ENCODE results near the gene ANKRD11.
"Not testable (repeated sequence)": the region's sequence is repeated elsewhere in the genome, so short reads cannot be mapped to it uniquely, and the experiment has no call there.

Gene ANKRD11

DNA sequence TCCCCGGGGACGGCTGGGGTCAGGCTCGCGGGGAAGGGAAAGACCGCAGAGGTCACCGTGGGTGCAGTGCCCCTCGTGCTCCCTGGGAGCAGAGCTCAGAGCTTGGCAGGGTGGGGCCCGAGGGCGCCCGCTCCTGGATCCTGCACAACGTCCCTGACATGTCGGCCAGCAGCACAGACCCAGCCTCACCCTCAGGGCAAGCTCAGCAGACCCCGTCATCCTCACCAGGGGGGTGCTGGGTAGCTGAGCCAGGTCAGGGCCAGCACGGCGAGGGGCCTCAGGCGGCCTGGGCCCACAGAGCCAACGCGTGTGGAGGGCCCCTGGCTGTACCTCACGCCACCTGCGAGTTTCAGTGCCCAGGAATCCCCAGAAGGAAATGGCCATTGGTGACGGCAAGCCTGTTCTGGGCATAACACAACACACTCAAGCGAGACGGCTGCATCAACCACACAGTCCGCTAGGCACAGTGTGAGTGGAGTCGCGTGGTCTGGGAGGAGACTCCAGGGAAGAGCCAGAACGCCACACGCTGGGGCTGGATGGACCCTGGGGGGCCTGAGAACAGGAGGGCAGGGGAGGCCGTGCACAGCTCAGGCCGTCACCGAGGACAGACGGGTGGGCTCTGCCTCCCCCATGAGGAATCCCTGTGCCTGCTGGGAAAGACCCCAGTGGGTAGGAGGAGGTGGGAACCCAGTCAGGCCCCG, 212.6 kb downstream of the ANKRD11 start:
- ATAC-seq = no peak

DNA sequence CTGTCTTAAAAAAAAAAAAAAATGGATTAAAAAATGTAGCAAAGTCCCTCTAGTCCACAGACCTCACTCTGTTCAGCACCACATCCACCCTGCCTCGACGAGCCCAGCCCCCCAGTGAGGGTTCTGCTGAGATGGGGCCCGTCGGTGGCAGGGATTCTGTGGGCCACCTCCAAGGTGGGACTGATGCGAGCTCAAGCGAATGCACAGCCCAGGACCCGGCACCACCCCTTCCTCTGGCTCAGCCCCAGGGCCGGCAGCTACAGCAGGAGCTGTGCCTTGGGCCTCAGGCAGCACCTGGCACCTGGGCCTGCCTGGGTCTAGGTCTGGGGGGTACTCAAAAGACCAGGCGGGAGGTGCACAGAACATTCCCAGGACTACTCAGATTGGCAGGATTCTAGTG, 213.3 kb downstream of the ANKRD11 start:
- ATAC-seq = no peak

DNA sequence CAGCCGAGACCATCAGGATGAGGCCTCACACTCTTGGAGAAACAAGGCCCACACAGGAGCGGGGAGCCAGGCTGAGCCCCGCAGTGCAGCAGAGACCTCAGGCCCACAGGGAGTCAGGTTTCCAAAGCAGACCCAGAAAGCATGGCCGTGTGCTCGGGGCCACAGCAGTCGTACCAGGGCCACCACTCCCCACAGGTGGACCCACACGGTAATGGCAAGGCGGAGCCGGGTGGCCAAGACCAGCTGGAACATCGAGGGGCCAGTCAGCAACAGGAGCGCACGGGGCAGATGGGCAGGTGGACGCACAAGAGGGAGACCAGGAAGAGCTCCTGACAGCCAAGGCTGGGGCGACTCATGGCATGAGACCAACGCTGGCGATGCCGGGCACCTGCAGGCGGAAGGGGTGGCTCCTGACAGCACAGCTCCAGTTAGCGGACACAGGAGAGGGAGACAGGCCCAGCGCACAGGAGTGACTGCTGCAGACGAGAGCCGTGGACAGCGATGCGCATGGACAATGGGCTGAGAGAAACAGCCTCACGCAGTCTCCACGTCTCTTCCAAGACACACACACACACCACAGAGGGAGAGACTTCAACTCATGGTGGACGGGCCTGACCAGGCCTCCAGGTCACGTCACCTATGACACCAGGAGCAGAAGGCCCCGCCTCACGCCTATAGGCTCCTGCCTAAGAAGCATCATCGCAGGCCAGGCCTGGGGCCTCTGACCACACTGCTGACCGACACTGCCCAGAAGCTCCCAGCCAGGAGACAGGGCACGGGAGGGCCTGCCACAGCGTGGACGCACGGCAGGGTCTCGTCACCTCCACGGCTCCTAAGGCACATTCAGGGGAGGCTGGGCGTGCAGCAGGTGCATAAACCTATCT, 214.3 kb downstream of the ANKRD11 start:
- no peak for ATAC-seq

DNA sequence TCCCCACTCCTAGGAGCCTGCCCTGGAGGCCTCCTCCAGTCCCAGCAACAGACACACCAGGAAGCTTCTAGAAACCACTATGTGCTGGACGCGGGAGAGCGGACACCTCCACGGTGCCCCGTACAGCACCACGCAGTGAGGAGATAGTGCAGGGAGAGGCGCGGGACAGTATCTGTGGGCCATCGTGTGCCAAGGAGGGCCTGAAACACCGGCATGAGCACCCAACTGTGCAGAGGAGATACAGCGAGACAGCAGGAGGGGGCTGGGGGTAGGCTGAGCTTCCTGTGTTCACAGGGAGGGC, 215.1 kb downstream of the ANKRD11 start:
- no peak for ATAC-seq

DNA sequence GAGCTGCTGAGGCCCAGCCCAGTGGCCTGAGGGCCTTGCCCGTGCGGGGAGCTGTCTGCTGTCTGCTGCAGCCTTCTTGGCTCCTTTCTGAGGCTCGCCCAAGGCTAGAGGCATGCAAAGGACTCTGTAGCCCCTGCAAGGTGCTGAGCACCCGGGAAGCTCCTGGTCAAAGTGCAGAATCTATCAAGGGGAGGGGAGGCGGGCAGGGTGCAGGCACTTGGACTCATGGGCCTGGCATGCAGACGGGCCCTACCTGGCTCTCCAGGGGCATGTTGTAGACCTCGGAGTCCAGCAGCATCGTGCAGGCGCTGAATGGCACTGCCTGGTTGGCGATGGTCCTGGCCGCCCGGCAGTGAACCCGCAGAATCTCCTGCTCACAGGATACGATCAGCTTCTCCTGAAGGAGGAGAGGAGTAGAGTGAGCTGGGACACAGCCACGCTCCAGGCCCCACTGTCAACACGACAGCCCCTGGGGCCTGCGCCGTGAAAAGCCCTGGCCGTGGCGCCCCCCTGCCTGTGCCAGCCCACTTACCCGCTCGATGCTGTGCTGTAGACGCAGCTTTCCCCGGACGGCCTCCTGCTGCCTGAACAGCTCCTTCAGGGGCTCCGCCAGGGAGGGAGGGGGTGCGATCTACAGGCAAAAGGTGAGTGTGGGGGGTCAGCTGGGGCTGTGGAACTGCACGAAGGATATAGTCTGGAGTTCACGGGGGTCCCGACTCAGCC, 215.6 kb downstream of the ANKRD11 start:
- ATAC-seq = no peak

DNA sequence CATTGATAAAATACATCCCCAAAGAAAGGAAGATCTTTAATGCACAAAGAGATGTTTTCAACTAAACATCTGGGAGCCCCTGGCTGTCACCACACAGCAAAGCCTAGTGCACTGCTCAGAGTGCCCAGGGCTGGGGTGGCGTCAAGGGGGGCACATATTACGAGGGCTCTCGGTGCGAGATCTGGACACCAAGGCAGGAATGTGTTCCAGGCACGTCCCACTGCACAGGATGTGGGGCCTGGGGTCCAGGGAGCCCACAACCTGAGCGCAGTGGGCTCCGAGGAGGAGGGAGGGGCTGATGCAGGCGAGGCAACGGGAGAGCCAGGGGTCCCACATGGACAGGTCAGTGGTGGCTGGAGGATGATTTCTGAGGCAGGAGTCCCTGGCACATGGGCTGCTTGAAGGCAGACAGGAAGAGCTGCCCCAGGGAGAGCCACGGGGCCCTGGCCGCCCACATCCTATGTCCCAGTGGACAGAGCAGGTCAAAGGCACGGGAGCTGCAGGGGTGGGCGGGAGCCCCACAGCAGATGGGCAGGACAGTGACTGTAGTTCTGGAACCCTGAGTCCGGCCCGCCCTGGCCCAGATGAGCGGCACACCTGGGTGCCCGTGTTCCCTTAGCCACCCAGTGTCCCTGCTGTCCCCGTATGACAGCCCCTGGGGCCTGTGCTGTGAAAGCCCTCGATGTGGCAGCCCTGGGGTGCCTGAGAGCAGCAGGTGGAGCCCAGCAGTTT, 216.5 kb downstream of the ANKRD11 start:
- ATAC-seq = no peak

DNA sequence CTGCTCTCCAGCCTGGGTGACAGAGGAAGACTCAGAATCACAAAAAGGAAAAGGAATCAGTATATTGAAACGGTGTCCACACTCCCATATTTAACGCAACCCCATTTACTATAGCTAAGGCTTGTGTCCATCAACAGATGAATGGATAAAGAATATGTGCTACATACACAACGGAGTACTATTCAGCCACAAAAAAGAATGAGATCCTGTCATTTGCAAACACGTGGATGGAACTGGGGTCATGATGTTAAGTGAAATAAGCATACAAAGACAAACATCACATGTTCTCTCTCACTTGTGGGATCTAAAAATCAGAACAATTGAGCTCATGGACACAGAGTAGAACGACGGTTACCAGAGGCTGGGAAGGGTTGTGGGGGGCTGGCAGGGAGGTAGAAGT, 217.7 kb downstream of the ANKRD11 start:
- no peak for ATAC-seq

DNA sequence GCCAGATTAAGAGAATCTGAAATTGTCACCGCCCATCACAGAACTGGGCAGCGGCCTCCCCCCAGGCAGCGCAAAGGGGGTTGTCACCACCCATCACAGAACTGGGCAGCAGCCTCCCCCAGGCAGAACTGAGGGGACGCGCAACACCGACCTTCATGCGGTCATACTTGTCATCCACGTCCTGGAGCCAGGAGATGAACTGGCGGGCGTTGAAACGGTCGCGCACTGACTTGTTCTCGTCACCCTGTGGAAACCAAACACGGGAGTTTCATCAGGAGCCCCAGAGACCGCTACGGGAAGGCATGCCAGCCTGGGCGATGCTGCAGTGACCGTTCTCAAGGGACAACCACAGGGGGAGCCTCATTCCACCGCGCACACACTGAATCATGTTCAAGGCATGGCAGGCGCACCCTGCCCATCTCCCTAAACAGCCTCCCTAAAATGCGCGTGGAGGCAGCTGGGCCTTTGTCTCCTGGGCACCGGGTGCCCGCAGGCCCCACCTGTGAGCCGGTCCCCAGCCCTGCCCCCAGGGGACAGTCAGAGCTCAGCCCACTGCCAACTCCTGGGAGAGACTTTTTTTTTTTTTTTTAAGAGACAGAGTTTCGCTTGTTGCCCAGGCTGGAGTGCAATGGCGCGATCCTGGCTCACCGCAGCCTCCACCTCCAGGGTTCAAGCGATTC, 219.6 kb downstream of the ANKRD11 start:
- no peak for ATAC-seq

DNA sequence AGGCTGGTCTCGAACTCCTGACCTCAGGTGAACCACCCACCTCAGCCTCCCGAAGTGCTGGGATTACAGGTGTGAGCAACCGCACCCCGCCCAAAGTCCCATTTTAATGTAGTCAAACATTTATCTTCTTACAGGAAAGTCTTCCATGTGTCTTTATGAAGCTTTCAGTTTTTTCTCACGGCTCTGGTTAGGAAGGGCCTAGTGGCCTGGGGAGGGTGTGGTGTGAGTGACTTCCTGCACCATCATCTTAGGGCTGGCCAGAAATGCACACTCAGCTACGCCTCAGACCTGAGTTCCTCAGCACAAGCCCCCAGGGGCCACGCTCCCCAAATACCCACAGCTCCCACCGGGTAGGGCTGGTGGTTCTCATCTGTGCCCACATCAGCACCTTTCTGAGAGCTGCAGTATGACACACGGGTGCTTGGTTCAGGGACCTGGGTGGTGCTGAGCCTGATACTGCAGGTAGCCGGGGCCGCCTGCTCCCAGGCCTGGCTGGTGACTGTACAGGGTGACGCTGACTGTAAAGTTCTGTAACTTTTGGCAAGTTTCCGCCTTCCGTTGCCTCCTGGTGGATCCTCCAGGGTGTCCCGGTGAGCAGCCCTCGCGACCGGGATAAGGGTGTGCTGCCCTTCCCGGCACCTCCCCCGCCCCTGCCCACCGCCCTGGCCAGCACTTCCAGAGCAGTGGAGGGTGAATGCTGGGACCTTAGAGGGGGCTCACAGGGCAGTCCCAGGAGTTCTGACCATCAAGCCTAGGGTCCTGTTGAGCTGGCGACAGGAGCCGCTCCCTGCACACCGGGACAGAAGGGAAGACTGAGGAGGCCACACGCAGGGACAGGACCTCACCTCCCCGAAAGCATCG, 220.3 kb downstream of the ANKRD11 start:
- no peak for ATAC-seq

DNA sequence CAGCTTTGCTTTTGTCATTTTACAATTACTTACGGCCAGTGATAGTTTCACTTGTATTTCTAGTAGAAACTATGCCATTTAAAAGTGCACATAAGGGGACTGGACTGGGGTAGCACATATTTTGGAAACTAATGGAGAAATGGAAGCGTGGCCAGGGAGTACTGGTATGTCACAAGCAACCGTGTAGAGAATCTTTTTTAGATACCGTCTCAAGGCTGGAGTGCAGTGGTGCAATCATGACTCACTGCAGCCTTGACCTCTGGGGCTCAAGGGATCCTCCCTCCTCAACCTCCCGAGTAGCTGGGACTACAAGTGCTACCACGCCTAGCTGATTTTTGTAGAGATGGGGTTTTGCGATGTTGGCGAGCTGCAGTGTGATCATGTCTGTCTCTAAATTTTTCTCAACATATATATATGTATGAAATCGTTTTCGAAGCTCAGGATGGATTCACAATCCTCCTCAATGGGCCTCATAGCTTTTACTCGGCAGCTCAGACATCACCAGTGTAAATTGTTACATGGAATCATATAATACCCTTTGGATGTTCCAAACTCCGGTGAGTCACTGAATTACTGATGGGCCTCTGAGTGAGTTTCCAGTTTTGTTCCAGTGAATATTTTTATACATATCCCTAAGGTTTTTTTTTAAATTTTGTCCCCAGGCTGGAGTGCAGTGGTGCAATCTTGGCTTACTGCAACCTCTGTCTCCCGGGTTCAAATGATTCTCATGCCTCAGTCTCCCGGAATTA, 221.2 kb downstream of the ANKRD11 start:
- ATAC-seq = no peak

DNA sequence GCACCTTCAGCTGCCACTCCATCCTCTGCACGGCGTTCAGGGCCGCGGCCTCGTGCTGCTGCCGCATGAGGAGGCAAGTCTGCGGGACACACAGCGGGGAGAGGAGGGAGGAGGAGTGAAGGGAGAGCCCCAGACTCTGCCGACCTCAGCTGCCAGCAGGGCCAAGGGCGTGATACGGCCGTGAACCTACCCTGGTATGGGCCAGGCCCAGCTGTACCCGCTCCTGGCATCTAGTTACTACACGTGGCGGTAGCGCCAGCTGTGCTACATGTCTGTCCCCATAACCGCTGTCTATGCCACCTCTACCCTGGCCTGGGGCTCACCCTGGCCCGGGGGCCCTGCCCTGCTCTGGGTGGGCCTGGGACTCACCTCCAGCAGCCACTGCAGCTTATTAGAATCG, 221.8 kb downstream of the ANKRD11 start:
- no peak for ATAC-seq

DNA sequence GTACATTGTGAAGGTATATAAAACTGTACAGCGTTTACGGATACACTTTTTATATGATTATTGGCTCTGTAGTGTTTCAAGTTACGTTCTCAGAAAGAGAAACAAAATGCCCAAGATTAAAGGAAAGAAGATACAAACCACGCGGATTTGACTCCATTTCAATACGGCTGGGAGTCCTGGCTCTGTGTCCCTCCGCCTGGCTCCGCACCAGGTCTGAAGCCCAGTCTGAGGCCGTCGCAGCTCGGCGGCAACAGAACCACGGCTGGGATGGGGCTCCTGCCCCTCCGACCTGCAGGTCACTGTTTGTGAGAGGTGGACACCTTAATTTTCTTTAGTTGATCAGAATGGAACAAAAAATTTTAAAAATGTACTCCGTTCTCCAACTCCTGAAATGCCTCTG, 222.6 kb downstream of the ANKRD11 start:
- not testable (repeated sequence) for ATAC-seq

DNA sequence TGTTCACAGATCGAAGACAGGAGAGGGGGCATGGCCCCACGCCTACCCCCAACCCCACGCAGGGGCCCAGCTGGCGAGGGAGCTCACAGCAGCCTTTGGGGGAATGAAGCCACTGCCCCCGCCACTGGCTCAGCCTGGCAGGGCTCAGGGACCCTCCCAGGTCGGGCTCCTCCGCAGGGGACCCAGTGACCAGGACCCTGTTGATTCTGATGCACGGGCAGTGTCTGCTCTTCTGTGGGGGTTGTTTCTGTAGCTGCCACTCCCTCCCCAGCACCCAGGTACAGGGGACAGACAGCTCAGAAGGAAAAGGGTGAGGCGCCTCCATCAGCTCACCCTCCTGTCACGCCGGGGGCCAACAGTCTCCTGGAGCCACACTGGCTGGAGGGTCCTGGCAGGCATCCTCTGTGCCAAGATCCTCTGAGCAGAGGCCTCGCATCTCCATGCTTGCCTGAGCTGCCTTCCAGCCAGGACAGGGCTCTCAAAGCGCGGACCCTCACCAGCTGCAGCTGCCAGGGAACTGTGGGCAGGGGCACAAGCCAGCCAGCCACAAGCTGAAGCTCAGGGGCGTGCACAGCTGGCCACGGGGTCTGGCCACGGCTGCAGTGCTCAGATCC, 223.7 kb downstream of the ANKRD11 start:
- no peak for ATAC-seq

DNA sequence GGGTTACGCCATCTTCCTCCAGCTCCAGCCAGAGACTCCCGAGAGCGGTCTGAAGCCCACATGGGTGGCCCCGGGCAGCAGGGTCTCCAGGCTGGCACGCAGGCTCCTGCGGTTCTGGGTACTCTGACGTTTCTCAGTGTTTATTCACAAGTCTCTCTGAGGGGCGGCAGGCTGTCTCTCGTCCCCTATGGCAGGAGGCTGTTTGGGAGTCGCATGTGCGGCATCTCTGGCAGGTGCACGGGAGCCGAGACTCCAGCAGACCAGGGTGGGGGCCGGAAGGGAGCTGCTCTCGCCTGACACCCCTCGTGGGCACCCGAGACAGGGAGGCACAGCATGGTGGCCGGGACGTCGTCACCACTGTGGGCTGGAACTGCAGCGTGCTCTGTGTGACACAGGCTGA, 224.7 kb downstream of the ANKRD11 start:
- no peak for ATAC-seq

DNA sequence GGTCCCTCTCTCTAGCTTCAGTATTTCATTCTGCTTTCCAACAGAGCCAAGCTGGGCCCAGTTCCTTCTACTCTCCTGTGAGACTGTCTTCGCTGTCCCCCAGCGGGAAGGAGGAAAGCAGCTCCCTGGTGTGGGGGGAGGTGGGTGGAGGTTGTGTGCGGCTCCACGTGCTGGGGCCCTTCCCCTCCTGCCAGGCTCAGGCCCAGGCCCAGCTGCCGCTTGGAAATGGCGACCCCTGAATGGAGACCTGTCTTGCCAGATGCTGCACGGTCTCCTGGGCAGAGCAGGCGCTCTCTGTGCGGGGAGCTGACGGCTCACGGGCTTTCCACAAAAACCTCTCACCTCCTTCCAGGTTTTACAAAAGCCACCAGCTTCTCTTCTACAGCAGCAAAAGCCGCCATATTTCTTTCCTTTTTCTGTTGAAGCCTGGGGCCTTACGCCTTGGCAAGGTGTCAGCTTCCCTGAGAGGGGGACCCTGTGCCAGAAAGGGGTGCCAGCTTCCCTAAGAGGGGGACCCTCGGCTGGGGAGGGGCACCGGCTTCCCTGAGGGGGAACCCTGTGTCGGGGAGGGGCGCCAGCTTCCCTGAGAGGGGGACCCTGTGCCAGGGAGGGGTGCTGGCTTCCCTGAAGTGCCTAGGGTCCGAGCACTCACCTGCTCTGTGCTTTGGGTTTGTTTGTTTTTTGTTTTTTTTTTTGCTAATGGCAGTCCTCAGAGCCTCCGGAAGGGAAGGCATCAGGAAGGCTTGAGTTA, 225.4 kb downstream of the ANKRD11 start:
- no peak for ATAC-seq

DNA sequence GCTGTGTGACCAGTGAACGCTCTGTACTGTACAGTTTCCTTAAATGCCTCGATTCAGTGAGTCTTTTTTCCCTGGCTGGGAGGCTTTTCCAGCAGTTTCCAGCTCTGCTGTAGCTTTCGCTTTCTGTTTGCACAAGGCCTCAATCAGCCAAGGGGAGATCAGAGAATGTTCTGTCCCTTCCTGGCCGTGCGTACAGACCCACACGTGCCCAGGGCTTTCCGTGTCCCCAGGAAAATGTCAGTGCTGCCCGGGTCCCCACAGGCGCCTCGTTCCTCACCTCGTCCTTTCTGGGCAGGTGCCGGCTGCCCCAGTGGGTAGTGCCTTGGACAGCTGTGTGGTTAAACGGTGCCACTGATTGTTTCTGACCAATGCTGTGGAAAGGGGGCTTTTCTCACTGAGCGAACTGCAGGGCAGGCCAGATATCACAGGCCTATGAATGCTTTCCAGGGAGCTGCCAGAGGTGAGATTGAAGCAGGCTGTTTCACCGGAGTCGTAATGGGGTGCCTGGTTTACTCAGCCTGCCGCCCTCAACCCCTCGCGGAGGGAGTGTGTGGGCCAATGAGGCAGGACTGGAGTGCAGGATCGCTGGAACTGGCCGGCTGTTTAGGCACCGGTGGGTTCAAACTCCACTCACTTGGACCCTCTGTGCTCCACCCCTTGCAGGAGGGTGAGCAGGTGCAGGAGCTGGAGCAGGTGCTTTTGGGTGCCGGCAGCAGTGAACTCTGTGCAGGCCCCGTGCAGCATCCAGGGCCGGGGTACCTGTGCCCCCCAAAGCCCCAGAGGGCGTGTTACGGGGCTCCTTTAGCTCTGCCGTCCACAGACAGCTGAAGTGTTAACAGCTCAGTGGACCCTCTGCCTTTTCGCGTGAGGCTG, 228.4 kb downstream of the ANKRD11 start:
- no peak for ATAC-seq

DNA sequence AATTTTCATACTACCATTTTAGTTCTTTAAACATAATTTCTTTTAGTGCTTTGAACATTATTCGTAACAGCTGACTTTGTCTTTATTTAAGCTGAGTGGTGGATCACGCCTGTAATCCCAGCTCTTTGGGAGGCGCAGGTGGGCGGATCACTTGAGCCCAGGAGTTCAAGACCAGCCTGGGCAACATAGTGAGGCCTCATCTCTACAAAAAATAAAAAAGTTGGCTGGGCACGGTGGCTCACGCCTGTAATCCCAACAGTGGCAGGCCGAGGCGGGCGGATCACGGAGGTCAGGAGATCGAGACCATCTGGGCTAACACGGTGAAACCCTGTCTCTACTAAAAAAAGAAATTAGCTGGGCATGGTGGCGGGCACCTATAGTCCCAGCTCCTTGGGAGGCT, 230.5 kb downstream of the ANKRD11 start:
- ATAC-seq = not testable (repeated sequence)

DNA sequence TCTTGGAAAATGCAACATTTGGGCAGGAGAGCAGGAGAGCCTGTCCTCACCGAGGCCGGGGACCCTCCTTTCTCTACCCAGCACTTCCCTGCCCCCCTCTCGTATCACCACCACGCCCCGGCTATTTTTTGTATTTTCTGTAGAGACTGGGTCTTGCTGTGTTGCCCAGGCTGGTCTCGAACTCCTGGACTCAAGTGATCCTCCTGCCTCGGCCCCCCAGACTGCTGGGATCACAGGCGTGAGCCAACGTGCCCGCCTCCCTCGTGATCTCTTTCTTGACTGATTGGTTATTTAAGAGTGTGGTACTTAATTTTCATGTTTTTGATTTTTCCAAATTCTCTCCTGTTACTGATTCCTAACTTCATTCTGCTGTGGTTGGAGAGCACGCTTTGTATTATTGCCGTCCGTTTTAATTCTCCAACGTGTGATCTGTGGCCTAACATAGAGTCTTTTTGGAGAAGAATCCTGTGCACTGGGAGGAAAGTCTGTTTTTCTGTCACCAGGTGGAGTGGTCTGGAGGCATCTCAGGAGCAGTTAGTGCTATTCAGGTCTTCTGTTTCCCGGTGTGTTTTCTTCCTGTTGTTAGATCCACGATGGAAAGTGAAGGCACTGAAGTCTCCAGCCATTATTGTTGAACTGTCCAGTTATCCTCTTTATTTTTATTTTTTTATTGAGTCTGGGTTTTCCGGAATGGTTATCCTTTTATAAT, 232.4 kb downstream of the ANKRD11 start:
- no peak for ATAC-seq
